Measurements from ENCODE around the gene AUNIP.

The AUNIP gene

DNA sequence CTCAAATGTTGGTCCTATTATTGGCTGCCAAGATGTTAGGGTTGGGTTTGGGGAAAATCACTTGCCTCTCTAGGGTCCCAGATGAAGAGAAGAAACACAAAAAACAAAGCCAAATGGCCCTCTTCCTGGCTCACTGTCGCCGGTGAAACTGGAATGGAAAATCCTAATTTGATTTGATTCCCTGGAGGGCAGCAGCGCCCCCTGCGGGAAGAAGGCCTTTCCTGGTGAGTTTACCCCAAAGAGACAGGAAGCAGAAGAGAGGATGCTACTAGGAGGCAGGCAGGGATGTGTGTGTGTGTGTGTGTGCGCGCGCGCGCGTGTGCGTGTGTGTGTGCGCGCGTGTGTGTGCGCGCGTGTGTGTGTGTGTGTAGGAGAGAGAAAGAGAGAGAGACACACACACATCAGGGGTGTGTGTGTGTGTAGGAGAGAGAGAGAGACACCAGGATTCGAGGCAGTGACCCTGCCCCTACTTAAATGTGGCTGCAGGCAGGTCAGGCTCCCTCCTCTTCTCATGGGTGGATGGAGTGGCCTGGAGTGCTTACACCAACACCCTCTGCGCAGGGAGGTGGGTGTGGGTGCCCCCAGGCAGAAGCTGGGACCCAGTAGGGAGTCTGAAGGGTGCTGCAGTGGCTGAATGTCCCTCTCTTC lies 62.3 kb downstream of the AUNIP start:
- TF ChIP-seq GATA3 (IDR thresholded peaks at IDR 0.05; ENCODE audit: low read depth, low read length), result no peak
- no peak for TF ChIP-seq GATA2 (IDR thresholded peaks at IDR 0.05; ENCODE audit: low read depth, low read length)

DNA sequence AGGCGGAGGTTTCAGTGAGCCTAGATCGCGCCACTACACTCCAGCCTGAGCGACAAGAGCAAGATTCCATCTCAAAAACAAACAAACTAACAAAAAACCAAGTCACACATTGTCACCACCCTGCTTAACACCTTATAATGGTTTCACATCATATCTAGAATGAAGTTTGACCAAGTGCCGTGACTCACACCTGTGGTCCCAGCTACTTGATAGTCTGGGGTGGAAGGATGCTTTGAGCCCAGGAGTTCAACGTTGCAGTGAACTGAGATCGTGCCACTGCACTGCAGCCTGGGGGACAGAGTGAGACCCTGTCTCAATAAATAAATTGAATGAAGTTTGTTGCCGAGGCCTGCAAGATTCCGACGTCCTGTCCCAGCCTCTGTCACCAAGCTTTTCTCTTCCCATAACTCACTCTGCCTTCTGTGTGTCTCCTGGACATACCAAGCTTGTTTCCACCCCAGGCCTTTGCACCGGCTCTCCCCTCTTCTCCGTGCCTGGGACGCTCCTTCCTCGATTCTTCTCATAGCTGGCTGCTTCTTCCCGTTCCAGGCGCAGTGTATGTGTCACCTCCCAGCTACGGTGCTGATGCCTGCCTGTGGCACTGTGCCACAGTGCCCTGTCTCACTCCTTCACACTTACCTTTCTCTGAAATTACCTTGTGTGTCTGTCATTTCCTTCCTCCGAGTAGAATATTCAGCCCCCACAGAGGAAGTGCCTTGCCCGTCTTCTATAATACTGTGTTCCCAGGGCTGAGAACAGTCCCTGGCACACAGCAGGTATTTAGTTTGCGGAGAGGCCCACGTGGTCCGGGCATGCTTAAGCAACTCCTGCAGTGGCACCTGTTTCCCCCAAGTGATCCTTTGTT lies 63.1 kb downstream of the AUNIP start:
- no peak for TF ChIP-seq GATA2 (IDR thresholded peaks at IDR 0.05; ENCODE audit: low read depth, low read length)
- TF ChIP-seq GATA3 (IDR thresholded peaks at IDR 0.05; ENCODE audit: low read depth, low read length), result no peak

DNA sequence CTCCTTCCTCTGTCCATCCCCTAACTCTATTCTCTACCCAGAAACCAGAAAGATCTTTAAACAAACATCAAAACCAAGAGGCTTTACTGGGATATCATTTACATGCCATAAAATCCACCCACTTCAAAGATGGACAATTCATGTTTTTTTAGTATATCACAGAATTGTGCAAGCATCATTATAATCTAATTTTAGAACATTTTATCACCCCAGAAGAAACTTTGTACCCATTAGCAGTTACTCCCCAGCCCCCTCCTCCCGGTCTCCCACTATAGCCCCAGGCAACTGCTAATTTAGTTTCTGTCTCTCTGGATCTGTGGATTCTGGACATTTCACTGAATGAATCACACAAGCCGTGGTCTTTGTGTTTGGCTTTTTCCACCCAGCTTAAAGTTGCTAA lies 64.0 kb downstream of the AUNIP start:
- TF ChIP-seq GATA2 (IDR thresholded peaks at IDR 0.05; ENCODE audit: low read depth, low read length) (no peak), GATA3 (IDR thresholded peaks at IDR 0.05; ENCODE audit: low read depth, low read length) (no peak)

DNA sequence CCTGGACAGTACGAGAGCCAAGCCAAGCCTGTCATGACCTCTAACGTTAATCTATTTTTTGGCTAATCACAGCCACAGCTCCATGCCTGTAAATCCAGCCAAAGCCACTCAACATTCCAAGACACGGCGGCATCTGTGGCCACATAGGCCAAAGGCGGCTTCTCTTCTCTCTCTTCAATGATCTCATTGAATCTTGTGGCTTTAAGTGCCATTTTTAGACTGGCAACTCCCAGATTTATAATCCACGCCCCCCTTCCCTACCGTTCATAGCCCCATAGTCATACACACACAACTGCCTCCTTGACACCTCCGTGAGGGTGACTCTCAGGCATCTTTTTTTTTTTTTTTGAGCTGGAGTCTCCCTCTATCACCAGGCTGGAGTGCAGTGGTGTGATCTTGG lies 64.9 kb downstream of the AUNIP start:
- TF ChIP-seq GATA3 (IDR thresholded peaks at IDR 0.05; ENCODE audit: low read depth, low read length) (no peak), GATA2 (IDR thresholded peaks at IDR 0.05; ENCODE audit: low read depth, low read length) (no peak)

GRCh38 chr1:25793585-25794170 lies 65.6 kb downstream of the AUNIP start:
- TF ChIP-seq GATA3 (IDR thresholded peaks at IDR 0.05; ENCODE audit: low read depth, low read length) (no peak), GATA2 (IDR thresholded peaks at IDR 0.05; ENCODE audit: low read depth, low read length) (no peak)

DNA sequence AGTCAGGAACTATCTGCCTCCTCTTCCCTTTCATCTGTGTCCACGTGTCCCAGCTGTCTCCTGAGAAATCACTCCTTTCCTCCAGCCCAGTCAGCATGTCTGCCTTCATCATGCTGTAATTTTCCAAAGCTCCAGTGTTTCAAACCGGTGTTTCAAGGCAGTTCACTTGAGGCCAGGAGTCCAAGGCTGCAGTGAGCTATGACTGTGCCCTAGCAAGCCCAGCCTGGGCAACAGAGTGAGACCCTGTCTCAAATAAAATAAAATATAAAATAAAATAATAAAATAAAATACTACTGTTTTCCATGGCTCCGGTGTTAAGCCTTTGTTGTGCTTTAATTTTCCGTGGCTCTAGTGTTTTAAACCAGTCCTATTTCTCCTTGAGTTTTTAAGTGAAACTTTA lies 67.1 kb downstream of the AUNIP start:
- TF ChIP-seq GATA3 (IDR thresholded peaks at IDR 0.05; ENCODE audit: low read depth, low read length) (no peak), GATA2 (IDR thresholded peaks at IDR 0.05; ENCODE audit: low read depth, low read length) (no peak)

- TF ChIP-seq GATA2 (IDR thresholded peaks at IDR 0.05; ENCODE audit: low read depth, low read length) (no peak), GATA3 (IDR thresholded peaks at IDR 0.05; ENCODE audit: low read depth, low read length) (no peak)
These were observed 68.8 kb downstream of the AUNIP start for GRCh38 chr1:25790472-25790871.

DNA sequence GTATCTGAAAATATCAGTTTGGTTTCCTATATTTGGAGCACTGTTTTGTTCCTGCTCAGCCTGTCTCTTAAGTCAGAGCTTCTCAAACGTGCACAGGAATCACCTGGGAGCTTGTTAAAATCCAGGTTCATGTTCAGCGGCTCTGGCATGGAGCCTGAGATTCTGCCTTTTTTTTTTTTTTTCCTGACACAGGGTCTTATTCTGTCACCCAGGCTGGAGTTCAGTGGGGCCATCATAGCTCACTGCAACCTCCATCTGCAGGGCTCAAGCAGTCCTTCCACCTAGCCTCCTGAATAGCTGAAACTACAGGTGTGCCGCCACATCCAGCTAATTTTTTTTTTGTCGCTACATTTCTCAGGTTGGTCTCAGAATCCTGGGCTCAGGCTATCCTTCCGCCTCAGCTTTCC lies 71.5 kb downstream of the AUNIP start:
- TF ChIP-seq GATA3 (IDR thresholded peaks at IDR 0.05; ENCODE audit: low read depth, low read length) (no peak), GATA2 (IDR thresholded peaks at IDR 0.05; ENCODE audit: low read depth, low read length) (no peak)

DNA sequence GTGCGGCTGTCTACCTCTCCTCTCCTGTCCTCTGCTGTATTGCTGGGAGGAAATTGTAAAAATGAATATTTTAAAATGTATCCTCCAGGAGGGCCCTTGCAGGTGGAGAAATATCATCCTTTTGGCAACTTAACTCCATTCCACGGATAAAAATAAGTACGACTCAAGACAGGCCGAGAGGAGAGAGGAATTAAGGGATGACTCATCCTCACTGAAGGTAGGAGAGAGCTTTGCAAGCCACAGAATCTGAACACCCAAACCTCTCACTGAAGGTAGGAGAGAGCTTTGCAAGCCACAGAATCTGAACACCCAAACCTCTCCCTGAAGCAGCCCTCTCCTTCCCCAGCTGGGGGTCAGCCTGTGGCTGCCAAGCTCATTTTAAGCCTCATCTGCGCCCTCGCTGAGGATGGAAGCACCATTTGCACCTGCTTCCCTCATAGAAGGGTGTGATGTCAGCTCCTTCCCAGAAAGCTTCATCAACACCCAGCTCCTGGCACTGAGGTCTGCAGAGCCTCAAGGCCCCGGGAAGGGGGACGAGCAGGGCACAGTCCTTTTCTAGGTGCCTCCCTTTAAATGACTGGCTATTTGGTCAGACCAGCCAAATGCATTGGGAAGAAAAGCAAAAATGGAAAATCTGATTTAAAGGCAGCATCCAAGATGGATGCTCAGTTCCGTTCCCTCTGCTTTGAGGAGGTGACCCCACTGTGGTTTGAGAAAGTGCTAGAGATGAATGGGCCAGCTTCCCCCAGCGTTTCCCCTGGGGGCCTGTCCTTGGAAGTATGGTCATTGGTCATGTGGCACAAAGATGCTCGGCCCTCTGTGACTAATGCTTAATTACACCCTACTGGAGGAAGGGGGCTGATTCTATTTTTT lies 72.1 kb downstream of the AUNIP start:
- no peak for TF ChIP-seq GATA3 (IDR thresholded peaks at IDR 0.05; ENCODE audit: low read depth, low read length)
- no peak for TF ChIP-seq GATA2 (IDR thresholded peaks at IDR 0.05; ENCODE audit: low read depth, low read length)

DNA sequence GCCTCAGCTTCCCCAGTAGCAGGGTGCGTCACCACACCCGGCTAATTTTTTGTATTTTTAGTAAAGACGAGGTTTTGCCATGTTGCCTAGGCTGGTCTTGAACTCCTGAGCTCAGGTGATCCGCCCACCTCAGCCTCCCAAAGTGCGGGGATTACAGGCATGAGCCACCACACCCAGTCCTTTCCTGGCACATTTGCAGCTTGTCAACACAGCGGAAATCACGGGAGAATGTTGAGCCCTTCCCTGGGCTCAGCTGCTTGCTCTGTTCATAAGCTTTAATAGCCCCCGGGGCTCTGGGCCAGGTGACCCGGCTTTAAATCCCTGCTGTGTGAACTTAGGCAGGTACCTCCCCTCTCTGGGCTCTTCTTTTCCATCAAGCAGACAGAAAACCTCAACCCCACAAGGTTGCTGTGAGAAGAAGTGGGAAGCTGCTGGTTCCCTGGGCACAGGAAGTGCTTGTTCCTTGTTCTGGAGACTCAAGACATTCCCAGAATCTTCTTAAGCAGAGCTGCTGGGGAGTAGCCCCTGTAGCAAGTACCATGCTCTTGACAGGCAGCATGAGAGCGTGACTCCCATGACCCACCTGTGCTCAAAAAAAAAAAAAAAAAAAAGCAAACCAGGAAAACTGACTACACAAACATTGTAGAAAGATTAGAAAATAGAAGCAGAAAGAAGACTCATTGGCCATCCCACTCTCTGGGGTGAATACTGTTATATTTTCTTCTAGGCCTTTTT lies 73.8 kb downstream of the AUNIP start:
- no peak for TF ChIP-seq GATA3 (IDR thresholded peaks at IDR 0.05; ENCODE audit: low read depth, low read length)
- TF ChIP-seq GATA2 (IDR thresholded peaks at IDR 0.05; ENCODE audit: low read depth, low read length), result no peak

DNA sequence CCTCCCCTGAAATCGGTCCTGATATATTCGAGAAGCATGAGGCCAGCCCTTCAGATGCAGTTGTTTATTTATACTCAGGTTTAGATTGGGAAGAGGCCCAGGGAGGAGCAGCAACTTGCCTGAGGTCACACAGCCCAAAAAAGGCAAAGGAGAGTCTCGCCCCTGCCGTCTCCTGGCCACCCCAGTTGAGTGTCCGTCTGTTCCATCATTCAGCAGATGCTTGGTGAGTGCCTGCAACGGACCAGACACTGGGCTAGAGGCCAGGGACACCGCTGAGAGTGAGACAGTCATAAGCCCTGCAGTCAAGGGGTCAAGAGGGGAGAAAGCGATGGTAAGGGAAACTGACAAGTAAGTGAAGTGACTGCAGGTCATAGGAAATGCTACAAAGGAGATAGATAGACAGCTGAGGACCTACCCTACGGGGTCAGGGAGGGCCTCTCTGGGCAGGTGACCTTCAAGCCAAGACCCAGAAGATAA lies 74.6 kb downstream of the AUNIP start:
- TF ChIP-seq GATA2 (IDR thresholded peaks at IDR 0.05; ENCODE audit: low read depth, low read length) (no peak), GATA3 (IDR thresholded peaks at IDR 0.05; ENCODE audit: low read depth, low read length) (no peak)
